ENCODE measurements around the gene CDC34. TPM values are rescaled to one million over a fixed set of nuclear protein-coding genes. Genes with fewer than 3 reads are reported as not detected.

The CDC34 gene
- total and polyA plus RNA-seq, 9 of the 15 experiments (the other 6 are each of a cell fraction or from before 2014, with no cell fraction given) = 0.80 to 203 (median 65.5) TPM

DNA sequence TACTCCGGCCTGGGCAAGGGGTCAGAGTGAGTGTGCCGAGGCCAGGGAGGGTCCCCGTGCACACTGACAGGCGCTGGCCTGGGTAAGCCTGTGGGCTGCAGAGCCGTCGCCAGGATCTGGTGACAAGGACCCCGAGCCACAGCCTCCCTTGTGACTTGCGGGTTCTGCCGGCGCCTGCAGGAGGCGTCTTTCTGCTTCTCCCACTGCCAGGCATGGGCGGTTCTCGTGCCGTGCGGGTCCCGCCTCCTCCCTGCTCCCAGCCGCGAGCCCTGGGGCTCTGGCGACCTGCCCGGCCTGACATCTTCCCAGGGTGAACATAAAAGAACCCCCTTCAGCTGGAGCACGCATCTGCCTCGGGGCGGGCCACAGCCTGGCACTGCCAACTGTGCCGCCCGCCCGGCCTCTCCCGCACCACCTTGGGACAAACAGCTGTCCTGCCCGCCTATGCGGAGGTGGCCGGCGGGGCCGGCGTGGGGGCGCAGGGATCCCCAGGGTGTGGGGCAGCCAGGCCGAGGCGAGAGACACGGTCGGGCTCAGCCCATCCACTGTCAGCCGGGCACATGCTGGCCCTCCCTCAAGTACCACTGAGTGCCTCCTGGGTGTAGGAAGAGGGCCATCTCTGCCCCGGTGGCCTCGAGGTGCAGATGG, 56.7 kb downstream of the CDC34 start (continued):
- TF ChIP-seq UBTF (IDR thresholded peaks at IDR 0.05; ENCODE audit: borderline replicate concordance in 1 of 2, low read depth in 2 of 2, low read length in 2 of 2) (0 out of 4 replicates have a peak, but pooled peaks of 1 of the 2 experiments have one; percentile 47), ZNF121 (CRISPR knock-in tag; conservative IDR thresholded peaks at IDR 0.05) (no peak), ZSCAN29 (IDR thresholded peaks at IDR 0.05) (no peak), CREB1 (IDR thresholded peaks at IDR 0.05) (no peak), CREB1 (CRISPR knock-in tag; IDR thresholded peaks at IDR 0.05) (no peak), RBFOX2 (IDR thresholded peaks at IDR 0.05; ENCODE audit: low read depth, low read length) (peak; percentile 43; the same call in 1 of the 2 replicates), ZBTB1 (CRISPR knock-in tag; IDR thresholded peaks at IDR 0.05; ENCODE audit: borderline replicate concordance, low read depth) (no peak), RBM34 (IDR thresholded peaks at IDR 0.05; ENCODE audit: borderline replicate concordance, insufficient read depth, low read length) (no peak), KDM5B (IDR thresholded peaks at IDR 0.05; ENCODE audit: insufficient replicate concordance, low read depth, low read length) (no peak), HNRNPL (IDR thresholded peaks at IDR 0.05; ENCODE audit: low read depth, low read length) (peak; percentile 99), ARID2 (IDR thresholded peaks at IDR 0.05) (no peak), RAD21 (CRISPR knock-in tag; conservative IDR thresholded peaks at IDR 0.05 in 1 of 2, IDR thresholded peaks at IDR 0.05 in 1 of 2) (0 out of 4 replicates have a peak, but pooled peaks of 1 of the 2 experiments have one; percentile 18), SUPT5H (IDR thresholded peaks at IDR 0.05) (no peak), MYNN (IDR thresholded peaks at IDR 0.05) (peak; percentile 19; the same call in 1 of the 2 replicates), MYNN (CRISPR knock-in tag; IDR thresholded peaks at IDR 0.05) (no peak), ERF (CRISPR knock-in tag; IDR thresholded peaks at IDR 0.05) (no peak), SNIP1 (IDR thresholded peaks at IDR 0.05; ENCODE audit: low read depth) (no peak), L3MBTL2 (IDR thresholded peaks at IDR 0.05) (0 out of 2 replicates have a peak, but pooled peaks have one; percentile 10), E2F6 (IDR thresholded peaks at IDR 0.05; ENCODE audit: borderline replicate concordance in 1 of 2, extremely low read depth in 1 of 2, insufficient read depth in 1 of 2, insufficient read length in 1 of 2, low read depth in 1 of 2, low read length in 1 of 2, poor library complexity in 1 of 2, severe bottlenecking in 1 of 2) (peak in 1 of 2 experiments; percentile 51)
- TF ChIP-seq, protein P1, sequence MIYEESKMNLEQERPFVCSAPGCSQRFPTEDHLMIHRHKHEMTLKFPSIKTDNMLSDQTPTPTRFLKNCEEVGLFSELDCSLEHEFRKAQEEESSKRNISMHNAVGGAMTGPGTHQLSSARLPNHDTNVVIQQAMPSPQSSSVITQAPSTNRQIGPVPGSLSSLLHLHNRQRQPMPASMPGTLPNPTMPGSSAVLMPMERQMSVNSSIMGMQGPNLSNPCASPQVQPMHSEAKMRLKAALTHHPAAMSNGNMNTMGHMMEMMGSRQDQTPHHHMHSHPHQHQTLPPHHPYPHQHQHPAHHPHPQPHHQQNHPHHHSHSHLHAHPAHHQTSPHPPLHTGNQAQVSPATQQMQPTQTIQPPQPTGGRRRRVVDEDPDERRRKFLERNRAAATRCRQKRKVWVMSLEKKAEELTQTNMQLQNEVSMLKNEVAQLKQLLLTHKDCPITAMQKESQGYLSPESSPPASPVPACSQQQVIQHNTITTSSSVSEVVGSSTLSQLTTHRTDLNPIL (CRISPR knock-in tag; IDR thresholded peaks at IDR 0.05) = no peak
- TF ChIP-seq, protein P2, sequence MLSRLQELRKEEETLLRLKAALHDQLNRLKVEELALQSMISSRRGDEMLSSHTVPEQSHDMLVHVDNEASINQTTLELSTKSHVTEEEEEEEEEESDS (CRISPR knock-in tag; IDR thresholded peaks at IDR 0.05) = no peak
- TF ChIP-seq, protein P3, sequence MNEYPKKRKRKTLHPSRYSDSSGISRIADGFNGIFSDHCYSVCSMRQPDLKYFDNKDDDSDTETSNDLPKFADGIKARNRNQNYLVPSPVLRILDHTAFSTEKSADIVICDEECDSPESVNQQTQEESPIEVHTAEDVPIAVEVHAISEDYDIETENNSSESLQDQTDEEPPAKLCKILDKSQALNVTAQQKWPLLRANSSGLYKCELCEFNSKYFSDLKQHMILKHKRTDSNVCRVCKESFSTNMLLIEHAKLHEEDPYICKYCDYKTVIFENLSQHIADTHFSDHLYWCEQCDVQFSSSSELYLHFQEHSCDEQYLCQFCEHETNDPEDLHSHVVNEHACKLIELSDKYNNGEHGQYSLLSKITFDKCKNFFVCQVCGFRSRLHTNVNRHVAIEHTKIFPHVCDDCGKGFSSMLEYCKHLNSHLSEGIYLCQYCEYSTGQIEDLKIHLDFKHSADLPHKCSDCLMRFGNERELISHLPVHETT (CRISPR knock-in tag; conservative IDR thresholded peaks at IDR 0.05 in 1 of 2, IDR thresholded peaks at IDR 0.05 in 1 of 2) = no peak

Data from K562 (cell line).